Tibial nerve (tissue), 4 donors: ENCODE results near the gene ZNF98. TPM values are rescaled to one million over a fixed set of nuclear protein-coding genes. Genes with fewer than 3 reads are reported as not detected.

Experiments
- DNase-seq, 2 donors: peaks; one replicate each; pipeline ENCODE4 v3.0.0-alpha.2; 2019; ENCODE audit warnings: low spot score in 2 of 2
- H3K27ac ChIP-seq, 4 donors: fragments of 200-600 bp; sonication (generic) in 3 of 4; one replicate each; pipeline ENCODE4 v1.5.1; 2017 to 2019; ENCODE audit warnings: mild to moderate bottlenecking in 1 of 4
- H3K27me3 ChIP-seq, 2 donors: fragments of 200-600 bp; sonication (generic) in 1 of 2; one replicate each; pipeline versions ENCODE4 v1.5.1 to v1.6.0; 2017 to 2019
- H3K36me3 ChIP-seq, 3 donors: fragments of 200-600 bp; sonication (generic); one replicate each; pipeline ENCODE4 v1.5.1; 2018 to 2019
- H3K4me1 ChIP-seq, 4 donors: fragments of 200-600 bp; sonication (generic) in 3 of 4; one replicate each; pipeline ENCODE4 v1.5.1; 2017 to 2019
- H3K4me3 ChIP-seq, 4 donors: fragments of 200-600 bp; sonication (generic) in 3 of 4; one replicate each; pipeline ENCODE4 v1.5.1; 2017 to 2019; ENCODE audit warnings: mild to moderate bottlenecking in 1 of 4, moderate library complexity in 1 of 4
- H3K9me3 ChIP-seq, 4 donors: fragments of 200-600 bp; sonication (generic) in 3 of 4; one replicate each; pipeline ENCODE4 v1.5.1; 2017 to 2019
- CTCF ChIP-seq, 5 experiments: fragments of 200-600 bp in 3 of 5; fragments of 450-650 bp in 2 of 5; sonication (generic) in 3 of 5; IDR thresholded peaks; one replicate each; pipeline ENCODE4 v1.5.1; 2016 to 2019; ENCODE audit warnings: antibody characterized with exemption in 5 of 5, mild to moderate bottlenecking in 3 of 5, moderate library complexity in 2 of 5
- EP300 ChIP-seq, 2 donors: sonication (generic); formaldehyde crosslinking; IDR thresholded peaks; one replicate each; pipeline ENCODE4 v1.6.1; 2017; ENCODE audit warnings: antibody characterized with exemption in 2 of 2, mild to moderate bottlenecking in 1 of 2
- POLR2A ChIP-seq, 2 donors: fragments of 450-650 bp; IDR thresholded peaks; one replicate each; pipeline ENCODE4 v1.6.1; 2017; ENCODE audit warnings: antibody characterized with exemption in 2 of 2, mild to moderate bottlenecking in 2 of 2, moderate library complexity in 2 of 2
- WGBS, 2 donors: methylation state at CpG; one replicate each; pipeline ENCODE4 v1.1.5; 2018; 5-methylcytosine and 5-hydroxymethylcytosine counted together
- total RNA-seq, 4 donors: library from RNA; depleted of rRNA; stranded (reverse); fragments of >200 nt; gene quantifications; one replicate each; pipeline ENCODE4 v1.1.0, GENCODE V29; 2016

Gene ZNF98
- 1 to 10 TPM in 3 of 4 donors, not detected in 1; 5.7 to 9.4 (median 6.3) TPM for total RNA-seq

GRCh38 chr19:22422211-22422610 lies at the start of gene ZNF98:
Gene ZNF98 (minus strand): TSS chr19:22422346. CDS start chr19:22422224, 122 bp downstream.
- peak within 1 kb of the TSS in 2 of 4 donors; percentile 9 to 38 for H3K4me3 ChIP-seq
- TF ChIP-seq POLR2A (IDR thresholded peaks at IDR 0.05) (no peak), CTCF (IDR thresholded peaks at IDR 0.05) (no peak), EP300 (IDR thresholded peaks at IDR 0.05) (no peak)
- no peaks in the 10 kb centered on the region for H3K27me3 ChIP-seq
- no peaks in the 10 kb centered on the region for H3K4me1 ChIP-seq
- peaks cover 0 to 62% (median 2%) of the 10 kb centered on the region in 4 donors for H3K9me3 ChIP-seq
- no peak within 1 kb of the TSS for H3K27ac ChIP-seq
- no peaks in the 10 kb centered on the region for H3K36me3 ChIP-seq
- peak in 1 of 2 donors; percentile 9 for DNase-seq
- 2 to 7% methylated on average over 12 to 15 of the region's 16 CpGs for WGBS, 2 donors

- Histone ChIP-seq H3K4me3 (no peak overlapping the region), H3K27ac (no peak overlapping the region), H3K27me3 (no peaks in the 10 kb centered on the region), H3K36me3 (no peaks in the 10 kb centered on the region), H3K9me3 (peaks cover 0 to 81% (median 0%) of the 10 kb centered on the region in 4 donors), H3K4me1 (no peaks in the 10 kb centered on the region)
- DNase-seq = no peak
- TF ChIP-seq EP300 (IDR thresholded peaks at IDR 0.05) (no peak), POLR2A (IDR thresholded peaks at IDR 0.05) (no peak), CTCF (IDR thresholded peaks at IDR 0.05) (no peak)
- 67 to 68% methylated on average over 3 of the region's 3 CpGs for WGBS, 2 donors
Observed at GRCh38 chr19:22446605-22447004, 24.5 kb upstream of the ZNF98 start.

GRCh38 chr19:22438011-22438410 lies 15.9 kb upstream of the ZNF98 start:
- Histone ChIP-seq H3K4me1 (no peaks in the 10 kb centered on the region), H3K9me3 (peaks cover 0 to 80% (median 4%) of the 10 kb centered on the region in 4 donors), H3K36me3 (no peaks in the 10 kb centered on the region), H3K4me3 (no peak overlapping the region), H3K27ac (no peak overlapping the region), H3K27me3 (no peaks in the 10 kb centered on the region)
- DNase-seq = no peak
- WGBS, 2 donors = 90 to 92% methylated on average over 2 of the region's 2 CpGs
- TF ChIP-seq POLR2A (IDR thresholded peaks at IDR 0.05) (no peak), CTCF (IDR thresholded peaks at IDR 0.05) (no peak), EP300 (IDR thresholded peaks at IDR 0.05) (no peak)

DNA sequence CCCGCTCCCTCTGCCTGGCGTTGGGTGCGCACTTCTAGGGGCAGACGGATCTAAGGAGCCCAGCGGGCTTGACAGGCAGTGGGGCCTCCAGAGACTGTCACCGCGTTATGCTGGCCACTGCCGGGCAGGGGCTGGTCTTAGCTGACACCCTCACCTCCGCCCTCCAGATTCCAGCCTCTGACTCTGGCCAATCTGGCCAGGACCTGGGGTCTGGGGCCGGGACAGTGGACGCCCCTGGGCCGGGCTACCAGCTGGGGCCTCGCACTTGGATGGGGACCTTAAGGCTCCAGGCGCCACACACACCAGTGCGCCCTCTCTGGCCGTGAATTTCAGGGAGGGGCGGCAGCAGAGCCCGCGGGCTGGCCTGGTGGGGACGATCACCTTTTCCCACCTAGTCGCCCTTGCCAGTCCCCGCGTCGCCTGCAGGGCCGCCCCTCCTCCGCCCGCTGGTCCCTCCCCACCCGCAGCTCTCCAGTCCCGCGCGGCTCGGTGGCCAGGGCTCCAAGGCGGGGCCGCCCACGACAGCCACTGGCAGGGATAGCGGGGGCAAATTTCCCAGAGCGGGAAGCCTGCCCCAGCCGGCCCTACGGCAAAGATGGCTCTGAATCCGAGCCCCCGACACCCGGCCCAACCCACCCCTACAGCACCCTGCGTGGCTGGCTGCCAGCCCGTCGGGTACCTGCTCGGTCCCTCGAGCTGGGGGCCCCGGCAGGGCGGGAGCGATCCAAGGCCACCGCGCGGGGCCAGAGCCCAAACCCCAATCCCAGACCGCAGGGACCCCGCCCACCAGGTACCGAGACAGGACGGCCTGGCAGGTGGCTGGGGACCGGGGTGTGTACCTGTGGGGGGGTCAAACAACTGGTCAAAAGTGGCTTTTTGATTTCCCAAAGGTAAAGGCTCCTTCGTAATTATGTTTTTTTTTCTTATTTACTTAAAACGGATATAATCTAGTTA lies 6.1 kb upstream of the ZNF98 start:
- Histone ChIP-seq H3K4me1 (no peaks in the 10 kb centered on the region), H3K27ac (no peak overlapping the region), H3K27me3 (peaks cover 0 to 6% of the 10 kb centered on the region in 2 donors), H3K9me3 (peaks cover 0 to 57% (median 0%) of the 10 kb centered on the region in 4 donors), H3K36me3 (no peaks in the 10 kb centered on the region), H3K4me3 (no peak overlapping the region)
- 9 to 13% methylated on average over 23 to 29 of the region's 60 CpGs for WGBS, 2 donors
- DNase-seq = no peak
- TF ChIP-seq POLR2A (IDR thresholded peaks at IDR 0.05) (no peak), EP300 (IDR thresholded peaks at IDR 0.05) (no peak), CTCF (IDR thresholded peaks at IDR 0.05) (no peak)

- DNase-seq = no peak
- 0 to 2% methylated on average over 4 to 8 of the region's 19 CpGs for WGBS, 2 donors
Observed at GRCh38 chr19:22427547-22427946, 5.4 kb upstream of the ZNF98 start.

More at GRCh38 chr19:22427547-22427946, 5.4 kb upstream of the ZNF98 start:
- Histone ChIP-seq H3K4me1 (no peaks in the 10 kb centered on the region), H3K27me3 (peaks cover 0 to 6% of the 10 kb centered on the region in 2 donors), H3K4me3 (no peak overlapping the region), H3K36me3 (no peaks in the 10 kb centered on the region), H3K9me3 (peaks cover 0 to 55% (median 0%) of the 10 kb centered on the region in 4 donors), H3K27ac (no peak overlapping the region)
- TF ChIP-seq CTCF (IDR thresholded peaks at IDR 0.05) = no peak
